IPS-15b (cell line): ENCODE data around the gene SLC38A6.

ENCODE experiments used
- H3K27me3 ChIP-seq: one replicate; pipeline ENCODE4 v1.6.1; 2013; ENCODE audit warnings: low read length; ENCODE audit not compliant: control insufficient read depth, insufficient read depth
- H3K36me3 ChIP-seq: one replicate; pipeline ENCODE4 v1.6.1; 2013; ENCODE audit warnings: low read length; ENCODE audit not compliant: control insufficient read depth, insufficient read depth
- H3K4me1 ChIP-seq: one replicate; pipeline ENCODE4 v1.6.1; 2013; ENCODE audit warnings: mild to moderate bottlenecking, low read length; ENCODE audit not compliant: control insufficient read depth, insufficient read depth
- H3K4me3 ChIP-seq: one replicate; pipeline ENCODE4 v1.5.1; 2013; ENCODE audit warnings: low read depth, low read length
- H3K9ac ChIP-seq: one replicate; pipeline ENCODE4 v1.6.1; 2013; ENCODE audit warnings: low read depth, mild to moderate bottlenecking, low read length
- H3K9me3 ChIP-seq: one replicate; pipeline ENCODE4 v1.6.1; 2013; ENCODE audit warnings: mild to moderate bottlenecking, low read length; ENCODE audit not compliant: control insufficient read depth, insufficient read depth

SLC38A6 gene

DNA sequence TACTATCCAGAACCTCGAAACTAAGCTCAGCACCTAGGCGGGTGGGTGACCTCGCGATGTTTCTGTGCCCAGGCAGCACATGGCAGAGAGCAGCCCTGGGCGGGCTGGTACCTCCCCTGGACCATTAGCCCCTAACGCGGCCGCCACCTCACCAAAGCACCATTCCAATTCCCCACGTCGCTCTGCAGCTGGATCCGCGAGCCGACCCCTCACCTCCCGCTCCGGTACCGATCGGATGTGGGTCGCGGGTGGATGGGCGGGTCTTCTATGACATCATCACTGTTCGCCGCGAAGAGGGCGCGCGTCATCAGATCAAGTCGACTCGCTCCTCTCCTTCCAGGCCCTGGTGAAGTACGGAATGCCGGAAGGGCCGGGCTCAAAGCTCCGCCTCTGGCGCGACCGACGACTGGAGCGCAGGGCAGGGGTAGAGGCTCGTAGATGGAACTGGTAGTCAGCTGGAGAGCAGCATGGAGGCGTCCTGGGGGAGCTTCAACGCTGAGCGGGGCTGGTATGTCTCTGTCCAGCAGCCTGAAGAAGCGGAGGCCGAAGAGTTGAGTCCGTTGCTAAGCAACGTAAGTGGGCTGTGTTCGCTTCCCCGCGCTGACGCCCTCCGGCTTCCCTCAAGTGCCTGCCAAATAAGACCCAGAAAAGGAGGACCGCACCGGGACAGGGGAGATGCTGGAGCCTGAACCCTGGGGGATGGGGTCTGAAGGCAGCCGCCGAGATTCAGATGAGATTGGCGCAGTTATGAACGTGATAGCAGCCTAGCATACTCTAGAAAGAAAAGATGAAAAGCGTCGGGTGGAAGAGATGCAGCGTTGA is at the start of gene SLC38A6, which contains the start of gene TRMT5:
SLC38A6 (plus strand) TSS at position 435 of the 822 bp plus-strand sequence; CDS start at position 468, 33 bp downstream.
TRMT5 (minus strand) TSS at position 269 of the 822 bp plus-strand sequence; CDS start at position 163, 106 bp downstream.
- Histone ChIP-seq H3K4me1 (no peaks in the 10 kb centered on the region), H3K27me3 (no peaks in the 10 kb centered on the region), H3K4me3 (peak within 1 kb of the TSS; percentile 97), H3K36me3 (no peaks in the 10 kb centered on the region), H3K9ac (peak within 1 kb of the TSS; percentile 79), H3K9me3 (no peaks in the 10 kb centered on the region)

DNA sequence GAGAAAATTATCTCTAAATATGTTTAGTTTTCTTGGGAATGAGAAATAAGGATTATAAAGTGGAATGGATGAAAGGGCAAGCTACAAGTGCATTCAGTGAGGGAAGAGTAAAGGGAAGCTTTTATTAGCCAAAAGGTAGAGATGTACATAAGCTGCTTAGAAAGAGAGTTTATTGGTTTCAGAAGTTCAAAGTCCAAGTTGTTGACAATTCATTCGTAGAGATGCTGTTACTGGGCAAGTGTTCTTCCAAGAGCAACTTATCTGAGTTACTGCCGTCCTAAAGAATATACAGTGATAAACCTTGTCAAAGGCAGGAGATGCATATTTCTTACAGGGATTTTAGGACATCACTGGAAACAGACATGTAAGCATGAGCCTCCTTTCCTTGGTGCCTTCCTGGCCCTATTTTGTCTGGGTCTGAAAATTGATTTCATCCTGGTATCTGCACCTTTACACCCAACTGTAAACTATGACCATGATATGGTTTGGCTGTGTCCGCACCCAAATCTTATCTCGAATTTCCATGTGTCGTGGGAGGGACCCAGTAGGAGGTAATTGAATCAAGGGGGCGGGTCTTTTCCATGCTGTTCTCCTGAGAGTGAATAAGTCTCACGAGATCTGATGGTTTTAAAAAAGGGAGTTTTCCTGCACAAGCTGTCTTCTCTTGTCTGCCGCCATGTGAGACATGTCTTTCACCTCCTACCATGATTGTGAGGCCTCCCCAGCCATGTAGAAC is 47.0 kb upstream of the SLC38A6 start:
- Histone ChIP-seq H3K4me1 (no peaks in the 10 kb centered on the region), H3K4me3 (no peak overlapping the region), H3K9ac (no peak overlapping the region), H3K36me3 (no peaks in the 10 kb centered on the region), H3K9me3 (no peaks in the 10 kb centered on the region), H3K27me3 (no peaks in the 10 kb centered on the region)

DNA sequence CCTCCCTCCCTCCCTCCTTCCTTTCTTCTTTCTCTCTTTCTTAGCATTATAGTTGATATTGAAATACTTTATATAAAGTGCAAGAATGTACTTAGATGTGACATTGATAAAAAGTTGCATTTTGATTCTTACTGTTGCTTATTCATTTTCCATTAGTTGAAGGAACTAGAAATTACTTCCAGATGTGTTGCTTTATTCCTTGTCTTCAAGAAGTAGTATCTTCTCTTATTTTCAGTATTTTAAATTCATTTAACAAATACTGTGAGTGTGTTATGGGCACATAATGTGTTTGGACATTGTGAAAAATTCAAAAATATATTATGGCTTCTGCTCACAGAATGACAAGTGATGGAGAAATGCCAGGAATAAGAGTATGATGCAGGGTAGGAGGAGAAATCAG is 45.7 kb upstream of the SLC38A6 start:
- Histone ChIP-seq H3K27me3 (no peaks in the 10 kb centered on the region), H3K9me3 (no peaks in the 10 kb centered on the region), H3K9ac (no peak overlapping the region), H3K36me3 (no peaks in the 10 kb centered on the region), H3K4me3 (no peak overlapping the region), H3K4me1 (no peaks in the 10 kb centered on the region)

DNA sequence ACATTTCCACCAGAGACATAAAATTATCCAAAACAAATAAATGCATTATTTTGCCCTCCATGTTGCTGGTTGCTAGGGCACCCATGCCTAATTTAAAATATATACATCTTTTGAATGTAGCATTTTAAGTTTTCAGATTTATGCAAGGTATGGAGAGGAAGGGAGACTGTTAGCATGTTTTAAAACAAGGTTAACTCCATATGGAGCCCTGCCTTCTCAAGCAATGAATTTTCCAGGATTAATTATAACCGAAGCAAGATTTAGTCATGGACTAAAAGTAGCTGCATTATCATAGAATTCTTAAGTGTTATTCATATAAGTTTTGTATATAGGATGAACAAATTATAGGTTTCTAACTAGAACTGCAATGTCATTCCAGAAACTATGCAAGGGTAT is 37.4 kb upstream of the SLC38A6 start:
- Histone ChIP-seq H3K4me3 (no peak overlapping the region), H3K9me3 (no peaks in the 10 kb centered on the region), H3K9ac (no peak overlapping the region), H3K27me3 (no peaks in the 10 kb centered on the region), H3K36me3 (no peaks in the 10 kb centered on the region), H3K4me1 (no peaks in the 10 kb centered on the region)

DNA sequence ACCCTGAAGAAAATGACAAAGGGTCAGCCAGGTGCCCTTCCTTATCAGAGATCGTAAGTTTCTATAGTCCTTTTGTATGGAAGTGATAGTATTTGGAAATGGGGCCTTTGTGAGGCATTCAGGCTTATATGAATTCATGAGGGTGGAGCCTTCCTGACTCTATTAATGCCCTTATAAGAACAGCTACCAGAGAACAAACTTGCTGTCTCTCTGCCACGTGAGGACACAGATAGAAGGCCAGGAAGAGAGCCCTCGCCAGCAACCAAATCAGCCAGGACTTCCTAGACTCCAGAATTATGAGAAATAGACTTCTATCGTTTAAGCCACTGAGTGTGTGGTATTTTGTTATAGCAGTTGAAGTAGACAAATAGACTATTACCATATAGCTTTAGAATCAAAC is 36.8 kb upstream of the SLC38A6 start:
- Histone ChIP-seq H3K27me3 (no peaks in the 10 kb centered on the region), H3K4me1 (no peaks in the 10 kb centered on the region), H3K4me3 (no peak overlapping the region), H3K9ac (no peak overlapping the region), H3K36me3 (no peaks in the 10 kb centered on the region), H3K9me3 (no peaks in the 10 kb centered on the region)

DNA sequence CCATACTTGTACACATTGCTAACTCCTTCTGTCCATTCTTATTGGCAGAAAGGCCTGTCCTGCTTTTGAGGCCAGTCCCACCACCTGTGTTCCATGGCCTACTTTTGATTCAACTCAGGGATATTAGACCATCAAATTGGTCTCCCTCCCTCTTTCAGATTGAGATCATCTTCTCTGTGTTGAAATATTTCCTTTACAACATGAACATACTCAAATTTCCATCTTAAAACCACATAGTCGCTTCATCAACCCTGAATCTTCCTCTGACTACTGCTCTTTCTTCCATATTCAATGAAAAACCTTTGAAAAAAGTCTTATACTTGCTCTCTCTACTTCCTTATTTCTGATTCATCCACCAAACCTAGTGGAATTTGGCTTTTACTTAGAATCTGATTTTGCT is 35.1 kb upstream of the SLC38A6 start:
- Histone ChIP-seq H3K9me3 (no peaks in the 10 kb centered on the region), H3K27me3 (no peaks in the 10 kb centered on the region), H3K36me3 (no peaks in the 10 kb centered on the region), H3K4me3 (no peak overlapping the region), H3K9ac (no peak overlapping the region), H3K4me1 (no peaks in the 10 kb centered on the region)

DNA sequence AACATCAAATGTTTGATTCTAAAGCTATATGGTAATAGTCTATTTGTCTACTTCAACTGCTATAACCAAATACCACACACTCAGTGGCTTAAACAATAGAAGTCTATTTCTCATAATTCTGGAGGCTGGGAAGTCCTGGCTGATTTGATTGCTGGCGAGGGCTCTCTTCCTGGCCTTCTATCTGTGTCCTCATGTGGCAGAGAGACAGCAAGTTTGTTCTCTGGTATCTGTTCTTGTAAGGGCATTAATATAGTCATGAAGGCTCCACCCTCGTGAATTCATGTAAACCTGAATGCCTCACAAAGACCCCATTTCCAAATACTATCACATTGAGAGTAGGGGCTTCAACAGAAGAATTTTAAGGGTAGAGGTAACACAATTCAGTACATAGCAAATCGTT is 34.3 kb upstream of the SLC38A6 start:
- H3K4me1 ChIP-seq = no peaks in the 10 kb centered on the region
- H3K27me3 ChIP-seq = no peaks in the 10 kb centered on the region
- no peaks in the 10 kb centered on the region for H3K36me3 ChIP-seq
- H3K9me3 ChIP-seq = no peaks in the 10 kb centered on the region
- H3K4me3 ChIP-seq = no peak overlapping the region
- no peak overlapping the region for H3K9ac ChIP-seq

DNA sequence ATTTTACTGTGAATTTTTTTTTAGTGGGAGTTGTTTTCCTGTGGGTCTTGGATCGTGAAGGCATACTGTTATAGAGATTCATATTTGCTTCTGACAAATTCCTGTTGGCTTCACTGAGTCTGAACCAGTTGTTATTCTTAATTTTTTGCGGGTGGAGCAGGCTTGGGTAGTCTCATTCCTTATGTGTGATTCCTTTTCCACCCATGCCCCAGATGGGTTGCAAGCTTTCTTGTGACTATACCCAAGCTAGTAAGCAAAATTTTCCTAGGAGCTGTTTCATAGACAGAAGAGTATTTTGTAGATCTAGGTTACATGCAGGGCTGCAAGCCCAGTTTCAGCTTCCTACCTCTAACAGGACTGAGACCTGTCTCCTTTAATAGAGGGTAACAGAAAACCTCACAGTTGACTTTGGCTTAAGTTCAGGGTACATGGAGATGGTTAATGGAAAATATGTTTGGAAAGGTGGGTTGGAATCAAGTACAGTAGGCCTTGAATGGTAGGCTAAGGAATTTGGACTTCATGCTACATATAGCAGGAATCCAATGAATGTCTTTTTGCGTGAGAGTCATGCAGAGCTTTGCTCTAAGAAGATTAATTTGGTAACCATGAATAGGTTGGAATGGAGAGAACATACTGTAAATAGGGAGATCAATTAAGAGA is 29.1 kb upstream of the SLC38A6 start:
- H3K9me3 ChIP-seq = no peaks in the 10 kb centered on the region
- no peaks in the 10 kb centered on the region for H3K4me1 ChIP-seq
- no peaks in the 10 kb centered on the region for H3K36me3 ChIP-seq
- H3K27me3 ChIP-seq = no peaks in the 10 kb centered on the region
- no peak overlapping the region for H3K4me3 ChIP-seq
- H3K9ac ChIP-seq = no peak overlapping the region

DNA sequence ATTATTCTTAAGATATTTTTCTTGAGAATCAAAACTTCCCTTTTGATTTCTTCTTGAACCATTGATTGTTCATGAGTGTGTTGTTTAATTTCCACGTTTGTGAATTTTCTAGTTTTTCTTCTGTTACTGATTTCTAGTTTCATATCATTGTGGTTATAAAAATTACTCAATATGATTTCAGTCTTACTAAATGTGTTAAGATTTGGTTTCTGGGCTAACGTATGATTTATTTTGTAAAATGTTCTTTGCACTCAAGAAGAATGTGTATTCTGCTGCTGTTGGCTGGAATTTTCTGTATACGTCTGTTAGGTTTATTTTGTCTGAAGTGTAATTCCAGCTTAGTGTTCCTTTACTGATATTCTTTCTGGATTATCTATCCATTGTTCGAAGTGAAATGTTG is 24.8 kb upstream of the SLC38A6 start:
- Histone ChIP-seq H3K9ac (no peak overlapping the region), H3K4me1 (no peaks in the 10 kb centered on the region), H3K9me3 (peaks cover 4% of the 10 kb centered on the region), H3K27me3 (no peaks in the 10 kb centered on the region), H3K4me3 (no peak overlapping the region), H3K36me3 (no peaks in the 10 kb centered on the region)

DNA sequence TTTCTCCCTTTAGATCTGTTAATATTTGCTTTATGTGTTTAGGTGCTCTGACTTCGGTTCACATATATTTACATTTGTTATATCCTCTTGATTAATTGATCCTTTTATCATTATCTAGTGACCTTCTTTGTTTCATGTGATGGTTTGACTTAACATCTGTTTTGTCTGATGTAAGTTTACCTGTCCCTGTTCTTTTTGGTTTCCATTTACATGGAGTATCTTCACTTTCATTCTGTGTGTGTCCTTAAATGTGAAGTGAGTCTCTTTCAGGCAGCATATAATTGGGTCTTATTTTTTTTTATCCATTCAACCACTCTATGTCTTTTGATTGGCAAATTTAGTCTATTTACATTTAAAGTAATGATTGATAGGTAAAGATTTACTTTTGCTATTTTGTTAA is 24.4 kb upstream of the SLC38A6 start:
- H3K27me3 ChIP-seq = no peaks in the 10 kb centered on the region
- H3K36me3 ChIP-seq = no peaks in the 10 kb centered on the region
- H3K9ac ChIP-seq = no peak overlapping the region
- no peaks in the 10 kb centered on the region for H3K4me1 ChIP-seq
- H3K9me3 ChIP-seq = peaks cover 4% of the 10 kb centered on the region
- H3K4me3 ChIP-seq = no peak overlapping the region

DNA sequence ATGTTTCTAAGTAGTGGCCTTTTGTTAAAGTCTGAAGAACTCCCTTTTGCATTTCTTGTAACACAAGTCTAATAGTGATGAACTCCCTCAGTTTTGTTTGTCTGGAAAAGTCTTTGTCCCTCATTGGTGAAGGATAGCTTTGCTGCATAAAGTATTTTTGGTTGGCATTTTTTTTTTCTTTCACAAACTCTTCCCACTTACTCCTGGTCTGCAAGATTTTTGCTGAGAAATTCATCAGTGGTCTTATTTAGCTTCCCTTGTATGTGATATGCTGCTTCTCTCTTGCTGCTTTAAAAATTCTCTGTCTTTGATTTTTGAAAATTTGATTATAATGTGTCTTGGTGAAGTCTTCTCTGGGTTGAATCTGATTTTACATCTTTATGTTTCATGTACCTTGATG is 22.9 kb upstream of the SLC38A6 start:
- H3K4me3 ChIP-seq = no peak overlapping the region
- H3K27me3 ChIP-seq = no peaks in the 10 kb centered on the region
- no peaks in the 10 kb centered on the region for H3K36me3 ChIP-seq

More for the DNA sequence above, 22.9 kb upstream of the SLC38A6 start:
- H3K4me1 ChIP-seq = no peaks in the 10 kb centered on the region
- no peak overlapping the region for H3K9ac ChIP-seq
- peaks cover 4% of the 10 kb centered on the region for H3K9me3 ChIP-seq
